Left renal pelvis (tissue), 4 donors: ENCODE results near the gene ZNF652. TPM values are rescaled to one million over a fixed set of nuclear protein-coding genes. Genes with fewer than 3 reads are reported as not detected.
"Not testable (repeated sequence)": the region's sequence is repeated elsewhere in the genome, so short reads cannot be mapped to it uniquely, and the experiment has no call there.

Source experiments
- DNase-seq, 4 donors: peaks; one replicate each; pipeline ENCODE4 v3.0.0-alpha.2; 2013; ENCODE audit warnings: low read depth in 4 of 4, low spot score in 3 of 4
- polyA plus RNA-seq, 4 donors: library from polyadenylated mRNA; unstranded; fragments of 120-200 nt; gene quantifications; one replicate each; pipeline ENCODE4 v1.2.1, GENCODE V29; 2013; ENCODE audit not compliant: insufficient read length in 4 of 4

ZNF652 gene
- 10 to 100 TPM; 28.2 to 31.6 (median 31.0) TPM for polyA plus RNA-seq

GRCh38 chr17:49361902-49362722, at the start of gene ZNF652:
TSS of gene ZNF652 (minus strand) at chr17:49362250. CDS start at chr17:49317725, 44,525 bp downstream.
- peak; percentile 81 to 86 (median 86) for DNase-seq

- DNase-seq = no peak
Observed at GRCh38 chr17:49409066-49409465, 47.0 kb upstream of the ZNF652 start.

GRCh38 chr17:49407981-49408501, 46.0 kb upstream of the ZNF652 start:
- DNase-seq = peak; percentile 47 to 73 (median 56)

- no peak for DNase-seq
Observed at GRCh38 chr17:49407086-49407485, 45.0 kb upstream of the ZNF652 start.

GRCh38 chr17:49406421-49407061, 44.5 kb upstream of the ZNF652 start:
- DNase-seq = no peak

- no peak for DNase-seq
Observed at GRCh38 chr17:49404906-49405305, 42.9 kb upstream of the ZNF652 start.

GRCh38 chr17:49404361-49404760, 42.3 kb upstream of the ZNF652 start:
- no peak for DNase-seq

- DNase-seq = no peak
Observed at GRCh38 chr17:49403514-49404289, 41.7 kb upstream of the ZNF652 start.

- no peak for DNase-seq
Observed at GRCh38 chr17:49402706-49403105, 40.7 kb upstream of the ZNF652 start.

- DNase-seq = no peak
Observed at GRCh38 chr17:49401971-49402611, 40.0 kb upstream of the ZNF652 start.

GRCh38 chr17:49399995-49400394, 37.9 kb upstream of the ZNF652 start:
- DNase-seq = no peak

- DNase-seq = no peak
Observed at GRCh38 chr17:49397586-49397985, 35.5 kb upstream of the ZNF652 start.

- no peak for DNase-seq
Observed at GRCh38 chr17:49393491-49394255, 31.6 kb upstream of the ZNF652 start.

- no peak for DNase-seq
Observed at GRCh38 chr17:49390548-49391324, 28.7 kb upstream of the ZNF652 start.

- not testable (repeated sequence) for DNase-seq
Observed at GRCh38 chr17:49389514-49390347, 27.7 kb upstream of the ZNF652 start.

- DNase-seq = no peak
Observed at GRCh38 chr17:49388692-49389513, 26.9 kb upstream of the ZNF652 start.

- no peak for DNase-seq
Observed at GRCh38 chr17:49388290-49388640, 26.2 kb upstream of the ZNF652 start.
